Suprapubic skin (tissue), 4 donors: ENCODE data around the gene CCDC69. TPM values are rescaled to one million over a fixed set of nuclear protein-coding genes. Genes with fewer than 3 reads are reported as not detected.

ENCODE experiments used
- DNase-seq, 2 donors: peaks; one replicate each; pipeline ENCODE4 v3.0.0-alpha.2; 2019; ENCODE audit warnings: low spot score in 2 of 2
- H3K27ac ChIP-seq: fragments of 200-600 bp; sonication (generic); one replicate; pipeline ENCODE4 v1.5.1; 2019
- H3K27me3 ChIP-seq: fragments of 200-600 bp; sonication (generic); one replicate; pipeline ENCODE4 v1.5.1; 2019
- H3K36me3 ChIP-seq: fragments of 200-600 bp; sonication (generic); one replicate; pipeline ENCODE4 v1.5.1; 2019
- H3K4me1 ChIP-seq: fragments of 200-600 bp; sonication (generic); one replicate; pipeline ENCODE4 v1.5.1; 2019
- H3K4me3 ChIP-seq: fragments of 200-600 bp; sonication (generic); one replicate; pipeline ENCODE4 v1.5.1; 2019; ENCODE audit warnings: mild to moderate bottlenecking
- H3K9me3 ChIP-seq: fragments of 200-600 bp; sonication (generic); one replicate; pipeline ENCODE4 v1.5.1; 2019
- EP300 ChIP-seq: sonication (generic); formaldehyde crosslinking; IDR thresholded peaks from one replicate; pipeline ENCODE4 v1.6.1; 2017; ENCODE audit warnings: antibody characterized with exemption
- POLR2A ChIP-seq, 2 donors: fragments of 450-650 bp; IDR thresholded peaks; one replicate each; pipeline ENCODE4 v1.6.1; 2017; ENCODE audit warnings: antibody characterized with exemption in 2 of 2, mild to moderate bottlenecking in 2 of 2, moderate library complexity in 2 of 2
- POLR2AphosphoS5 ChIP-seq, 3 donors: sonication (generic); formaldehyde crosslinking; IDR thresholded peaks; one replicate each; pipeline ENCODE4 v1.6.1; 2017; ENCODE audit warnings: antibody characterized with exemption in 3 of 3
- WGBS: methylation state at CpG from one replicate; pipeline ENCODE4 v1.1.5; 2018; 5-methylcytosine and 5-hydroxymethylcytosine counted together
- total RNA-seq, 4 donors: library from RNA; depleted of rRNA; stranded (reverse); fragments of >200 nt; gene quantifications; one replicate each; pipeline ENCODE4 v1.1.0, GENCODE V29; 2016
- TF ChIP-seq, protein P1 (sequence below), 2 donors: fragments of 200-600 bp in 1 of 2; fragments of 450-650 bp in 1 of 2; sonication (generic) in 1 of 2; IDR thresholded peaks; one replicate each; pipeline ENCODE4 v1.5.1; 2016 to 2019; ENCODE audit warnings: antibody characterized with exemption in 2 of 2, mild to moderate bottlenecking in 1 of 2, moderate library complexity in 1 of 2

Gene CCDC69
- total RNA-seq, 4 donors from 2014 or later, result 11.5 to 32.3 (median 26.8) TPM

DNA sequence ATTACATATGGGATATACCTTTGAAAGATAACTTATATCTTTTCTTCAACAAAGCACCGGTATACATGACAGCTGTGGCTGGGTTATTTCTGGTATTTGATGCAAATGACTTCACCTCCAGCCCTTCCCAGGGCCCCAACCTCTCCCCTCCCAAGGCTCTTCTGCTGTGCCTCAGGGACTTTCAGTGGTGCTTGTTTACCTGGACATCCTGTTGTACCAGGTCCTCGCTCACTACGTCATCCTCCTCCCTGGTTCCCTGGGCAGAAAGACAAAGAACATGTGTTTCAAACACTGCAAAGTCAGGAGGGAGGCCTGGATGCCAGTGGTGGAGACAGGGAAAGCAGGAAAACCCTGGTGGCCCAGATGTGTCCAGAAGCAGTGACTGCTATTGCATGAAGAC is 89.7 kb downstream of the CCDC69 start:
- H3K27ac ChIP-seq, result no peak overlapping the region
- 82% methylated on average over 3 of the region's 3 CpGs for WGBS
- peaks cover 88% of the 10 kb centered on the region for H3K36me3 ChIP-seq
- H3K4me1 ChIP-seq, result no peaks in the 10 kb centered on the region
- no peaks in the 10 kb centered on the region for H3K9me3 ChIP-seq
- no peaks in the 10 kb centered on the region for H3K27me3 ChIP-seq
- H3K4me3 ChIP-seq, result no peak overlapping the region
- DNase-seq, result no peak
- TF ChIP-seq POLR2AphosphoS5 (IDR thresholded peaks at IDR 0.05) (no peak), POLR2A (IDR thresholded peaks at IDR 0.05) (no peak), EP300 (no peak)
- TF ChIP-seq, protein P1, sequence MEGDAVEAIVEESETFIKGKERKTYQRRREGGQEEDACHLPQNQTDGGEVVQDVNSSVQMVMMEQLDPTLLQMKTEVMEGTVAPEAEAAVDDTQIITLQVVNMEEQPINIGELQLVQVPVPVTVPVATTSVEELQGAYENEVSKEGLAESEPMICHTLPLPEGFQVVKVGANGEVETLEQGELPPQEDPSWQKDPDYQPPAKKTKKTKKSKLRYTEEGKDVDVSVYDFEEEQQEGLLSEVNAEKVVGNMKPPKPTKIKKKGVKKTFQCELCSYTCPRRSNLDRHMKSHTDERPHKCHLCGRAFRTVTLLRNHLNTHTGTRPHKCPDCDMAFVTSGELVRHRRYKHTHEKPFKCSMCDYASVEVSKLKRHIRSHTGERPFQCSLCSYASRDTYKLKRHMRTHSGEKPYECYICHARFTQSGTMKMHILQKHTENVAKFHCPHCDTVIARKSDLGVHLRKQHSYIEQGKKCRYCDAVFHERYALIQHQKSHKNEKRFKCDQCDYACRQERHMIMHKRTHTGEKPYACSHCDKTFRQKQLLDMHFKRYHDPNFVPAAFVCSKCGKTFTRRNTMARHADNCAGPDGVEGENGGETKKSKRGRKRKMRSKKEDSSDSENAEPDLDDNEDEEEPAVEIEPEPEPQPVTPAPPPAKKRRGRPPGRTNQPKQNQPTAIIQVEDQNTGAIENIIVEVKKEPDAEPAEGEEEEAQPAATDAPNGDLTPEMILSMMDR (IDR thresholded peaks at IDR 0.05), result no peak

DNA sequence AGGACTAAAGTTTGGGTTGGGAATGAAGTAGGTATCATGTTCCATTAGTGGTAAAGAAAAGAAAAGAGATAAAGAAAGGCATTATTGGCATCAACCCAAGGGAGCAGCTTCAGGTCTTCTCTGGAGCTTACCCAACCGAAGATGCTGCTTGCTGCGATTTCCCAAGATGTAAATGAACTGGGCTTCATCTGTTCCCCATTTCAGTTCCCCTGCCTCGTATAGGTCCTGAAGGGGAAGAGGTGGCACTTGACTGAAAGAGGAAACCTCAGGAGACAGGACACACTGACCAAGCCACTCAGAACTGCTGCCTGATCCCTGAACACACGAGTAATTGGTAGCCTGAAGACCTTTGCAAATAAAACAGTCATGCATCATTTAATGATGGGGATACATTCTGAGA is 90.9 kb downstream of the CCDC69 start:
- no peaks in the 10 kb centered on the region for H3K4me1 ChIP-seq
- TF ChIP-seq POLR2AphosphoS5 (IDR thresholded peaks at IDR 0.05) (no peak), EP300 (no peak), POLR2A (IDR thresholded peaks at IDR 0.05) (no peak)
- TF ChIP-seq, protein P1 (IDR thresholded peaks at IDR 0.05), result no peak
- H3K27ac ChIP-seq, result no peak overlapping the region
- no peaks in the 10 kb centered on the region for H3K27me3 ChIP-seq
- DNase-seq, result no peak
- H3K4me3 ChIP-seq, result no peak overlapping the region
- H3K9me3 ChIP-seq, result no peaks in the 10 kb centered on the region
- H3K36me3 ChIP-seq, result peaks cover 86% of the 10 kb centered on the region
- WGBS, result 74% methylated on average over 4 of the region's 4 CpGs

Other genes starting within 250 kb of the CCDC69 start
- gene GPX3, start 203.5 kb downstream of the CCDC69 start, total RNA-seq, result 100 to 1,000 TPM; 242 to 601 (median 378) TPM
- 10 to 100 TPM; 47.5 to 94.7 (median 70.9) TPM for gene TNIP1, start 143.1 kb downstream of the CCDC69 start, total RNA-seq
- 10 to 100 TPM; 21.7 to 64.4 (median 49.5) TPM for gene ANXA6, start 66.3 kb downstream of the CCDC69 start, total RNA-seq
- gene GM2A, start 29.1 kb upstream of the CCDC69 start, total RNA-seq, result 100 to 1,000 TPM in 3 of 4 donors, 10 to 100 TPM in 1; 99.3 to 167 (median 126) TPM
- gene SLC36A3, start 79.7 kb upstream of the CCDC69 start, total RNA-seq, result not detected
- not detected for gene SLC36A2, start 123.5 kb upstream of the CCDC69 start, total RNA-seq
- 10 to 100 TPM in 1 of 4 donors, 1 to 10 TPM in 3; 7.2 to 16.5 (median 8.1) TPM for gene SLC36A1, start 223.5 kb upstream of the CCDC69 start, total RNA-seq